Measurements from ENCODE around the gene ZBTB17.

Gene ZBTB17

GRCh38 chr1:15948595-15949452, 27.1 kb downstream of the ZBTB17 start:
- no peak overlapping the region for H3K9ac ChIP-seq (ENCODE audit: low read depth, low read length)
- no peak overlapping the region for H3K27ac ChIP-seq (ENCODE audit: low read length)
- no peak overlapping the region for H3K4me2 ChIP-seq (ENCODE audit: insufficient read depth, low read length)
- H3K79me2 ChIP-seq (ENCODE audit: insufficient read depth, low read length), result peaks cover 65% of the 10 kb centered on the region
- no peaks in the 10 kb centered on the region for H3K27me3 ChIP-seq (ENCODE audit: insufficient read depth, low read length, poor library complexity)
- peaks cover 75% of the 10 kb centered on the region for H3K36me3 ChIP-seq (ENCODE audit: insufficient read depth, low read length)
- H3K4me1 ChIP-seq (ENCODE audit: insufficient read depth, low read length), result no peaks in the 10 kb centered on the region
- H3K4me3 ChIP-seq (ENCODE audit: low read depth in 1 of 2, low read length in 2 of 2), result no peak overlapping the region
- ATAC-seq (ENCODE audit: insufficient read depth, low read depth) (no peak), DNase-seq (no peak)
- H3K9me3 ChIP-seq (ENCODE audit: insufficient read depth, low read length, severe bottlenecking), result no peaks in the 10 kb centered on the region
- peaks cover 91% of the 10 kb centered on the region for H4K20me1 ChIP-seq (ENCODE audit: insufficient read depth, low read length)
- no peak overlapping the region for H2AFZ ChIP-seq (ENCODE audit: low read depth, low read length)
- TF ChIP-seq EZH2 (IDR thresholded peaks at IDR 0.05; ENCODE audit: borderline replicate concordance, low read depth, low read length, severe bottlenecking) (no peak), CTCF (IDR thresholded peaks at IDR 0.05; ENCODE audit: borderline replicate concordance, extremely low read depth, low read length, poor library complexity, severe bottlenecking) (no peak)

GRCh38 chr1:15948091-15948591, 27.8 kb downstream of the ZBTB17 start:
- ATAC-seq (ENCODE audit: insufficient read depth, low read depth), result no peak
- no peak overlapping the region for H3K4me3 ChIP-seq (ENCODE audit: low read depth in 1 of 2, low read length in 2 of 2)
- H3K4me1 ChIP-seq (ENCODE audit: insufficient read depth, low read length), result no peaks in the 10 kb centered on the region
- H3K9me3 ChIP-seq (ENCODE audit: insufficient read depth, low read length, severe bottlenecking), result no peaks in the 10 kb centered on the region
- no peak overlapping the region for H3K4me2 ChIP-seq (ENCODE audit: insufficient read depth, low read length)
- peaks cover 76% of the 10 kb centered on the region for H3K36me3 ChIP-seq (ENCODE audit: insufficient read depth, low read length)
- H3K79me2 ChIP-seq (ENCODE audit: insufficient read depth, low read length), result peaks cover 58% of the 10 kb centered on the region
- H2AFZ ChIP-seq (ENCODE audit: low read depth, low read length), result no peak overlapping the region
- no peak overlapping the region for H3K27ac ChIP-seq (ENCODE audit: low read length)
- H4K20me1 ChIP-seq (ENCODE audit: insufficient read depth, low read length), result peaks cover 90% of the 10 kb centered on the region
- TF ChIP-seq CTCF (IDR thresholded peaks at IDR 0.05; ENCODE audit: borderline replicate concordance, extremely low read depth, low read length, poor library complexity, severe bottlenecking) (no peak), EZH2 (IDR thresholded peaks at IDR 0.05; ENCODE audit: borderline replicate concordance, low read depth, low read length, severe bottlenecking) (no peak)
- no peak overlapping the region for H3K9ac ChIP-seq (ENCODE audit: low read depth, low read length)
- no peaks in the 10 kb centered on the region for H3K27me3 ChIP-seq (ENCODE audit: insufficient read depth, low read length, poor library complexity)
- no peak for DNase-seq

GRCh38 chr1:15947382-15948090, 28.4 kb downstream of the ZBTB17 start:
- no peak overlapping the region for H3K27ac ChIP-seq (ENCODE audit: low read length)
- H3K9ac ChIP-seq (ENCODE audit: low read depth, low read length), result no peak overlapping the region
- H3K79me2 ChIP-seq (ENCODE audit: insufficient read depth, low read length), result peaks cover 53% of the 10 kb centered on the region
- peaks cover 79% of the 10 kb centered on the region for H3K36me3 ChIP-seq (ENCODE audit: insufficient read depth, low read length)
- peaks cover 92% of the 10 kb centered on the region for H4K20me1 ChIP-seq (ENCODE audit: insufficient read depth, low read length)
- DNase-seq, result no peak
- H3K4me1 ChIP-seq (ENCODE audit: insufficient read depth, low read length), result no peaks in the 10 kb centered on the region
- H3K9me3 ChIP-seq (ENCODE audit: insufficient read depth, low read length, severe bottlenecking), result no peaks in the 10 kb centered on the region
- ATAC-seq (ENCODE audit: insufficient read depth, low read depth), result no peak
- no peaks in the 10 kb centered on the region for H3K27me3 ChIP-seq (ENCODE audit: insufficient read depth, low read length, poor library complexity)
- no peak overlapping the region for H2AFZ ChIP-seq (ENCODE audit: low read depth, low read length)
- TF ChIP-seq EZH2 (IDR thresholded peaks at IDR 0.05; ENCODE audit: borderline replicate concordance, low read depth, low read length, severe bottlenecking) (no peak), CTCF (IDR thresholded peaks at IDR 0.05; ENCODE audit: borderline replicate concordance, extremely low read depth, low read length, poor library complexity, severe bottlenecking) (no peak)
- no peak overlapping the region for H3K4me3 ChIP-seq (ENCODE audit: low read depth in 1 of 2, low read length in 2 of 2)
- no peak overlapping the region for H3K4me2 ChIP-seq (ENCODE audit: insufficient read depth, low read length)
